K562 (cell line): ENCODE measurements around the gene ZCCHC14. TPM values are rescaled to one million over a fixed set of nuclear protein-coding genes. Genes with fewer than 3 reads are reported as not detected.

Experiments used
- BRD9 ChIP-seq: fragments of 450-650 bp; IDR thresholded peaks from 2 replicates; pipeline ENCODE4 v1.6.1; 2018; ENCODE audit warnings: low read depth; ENCODE audit not compliant: partially characterized antibody
- DLX4 ChIP-seq: fragments of 250-450 bp; sonication (Bioruptor Pico); IDR thresholded peaks from 2 replicates; pipeline ENCODE4 v1.6.1; 2021; ENCODE audit warnings: mild to moderate bottlenecking
- L3MBTL2 ChIP-seq: fragments of 450-650 bp; IDR thresholded peaks from 2 replicates; pipeline ENCODE4 v1.6.1; 2016; ENCODE audit warnings: mild to moderate bottlenecking, moderate library complexity
- NCOA6 ChIP-seq: fragments of 450-650 bp; IDR thresholded peaks from 2 replicates; pipeline ENCODE4 v1.6.1; 2017; ENCODE audit warnings: mild to moderate bottlenecking
- NFIX ChIP-seq: fragments of 250-450 bp; sonication (Bioruptor Pico); IDR thresholded peaks from 2 replicates; pipeline ENCODE4 v1.4.0; 2020; ENCODE audit warnings: low read depth, mild to moderate bottlenecking, moderate library complexity
- NR4A1 ChIP-seq, 2 experiments: fragments of 250-450 bp in 1 of 2; fragments of 450-650 bp in 1 of 2; sonication (Bioruptor Pico) in 1 of 2; IDR thresholded peaks; 2 replicates each; pipeline versions ENCODE4 v1.4.0 to v1.6.1; 2016 to 2020; ENCODE audit warnings: mild to moderate bottlenecking in 2 of 2, missing compliant biosample characterization in 1 of 2, missing genetic modification characterization in 1 of 2, moderate library complexity in 1 of 2
- PCBP1 ChIP-seq: fragments of 200-400 bp; formaldehyde crosslinking; IDR thresholded peaks from 2 replicates; pipeline ENCODE4 v1.6.1; 2018; ENCODE audit warnings: mild to moderate bottlenecking, low read depth, low read length; ENCODE audit not compliant: poor library complexity, severe bottlenecking
- PHB2 ChIP-seq: fragments of 450-650 bp; IDR thresholded peaks from 2 replicates; pipeline ENCODE4 v1.6.1; 2017; ENCODE audit warnings: low read depth
- PPARD ChIP-seq: fragments of 250-450 bp; sonication (Bioruptor Pico); IDR thresholded peaks from 2 replicates; pipeline ENCODE4 v1.8.0; 2022; ENCODE audit warnings: inconsistent platforms, mild to moderate bottlenecking, moderate library complexity
- PTRF ChIP-seq: fragments of 450-650 bp; IDR thresholded peaks from 2 replicates; pipeline ENCODE4 v1.6.1; 2016; ENCODE audit warnings: mild to moderate bottlenecking, missing genetic modification characterization, missing compliant biosample characterization
- SAP30 ChIP-seq: fragments of 200-600 bp; sonication (generic); IDR thresholded peaks from 2 replicates; pipeline ENCODE4 v1.6.1; 2012; ENCODE audit warnings: borderline replicate concordance, low read depth, mild to moderate bottlenecking, moderate library complexity, low read length, control low read depth, inconsistent platforms; ENCODE audit not compliant: insufficient read depth, poor library complexity, severe bottlenecking
- SIX5 ChIP-seq, 2 experiments: IDR thresholded peaks; 2 replicates each; pipeline ENCODE4 v1.6.1; 2011; ENCODE audit warnings: low read length in 2 of 2, borderline replicate concordance in 1 of 2, low read depth in 1 of 2, mild to moderate bottlenecking in 1 of 2, moderate library complexity in 1 of 2; ENCODE audit not compliant: insufficient read depth in 1 of 2
- TSC22D4 ChIP-seq: fragments of 450-650 bp; IDR thresholded peaks from 2 replicates; pipeline ENCODE4 v1.6.1; 2016; ENCODE audit warnings: missing genetic modification characterization, missing biosample characterization, control low read depth
- ZNF184 ChIP-seq: sonication (generic); formaldehyde crosslinking; IDR thresholded peaks from 2 replicates; pipeline ENCODE4 v1.5.0; 2020; ENCODE audit warnings: missing genetic modification reagents
- ZNF23 ChIP-seq: fragments of 250-450 bp; sonication (Bioruptor Pico); IDR thresholded peaks from 2 replicates; pipeline ENCODE4 v1.4.0; 2020; ENCODE audit warnings: mild to moderate bottlenecking
- ZNF263 ChIP-seq: sonication (generic); formaldehyde crosslinking; IDR thresholded peaks from 2 replicates; pipeline ENCODE4 v1.8.0; 2022; ENCODE audit warnings: mild to moderate bottlenecking, missing genetic modification reagents, borderline replicate concordance
- ZNF408 ChIP-seq: fragments of 250-450 bp; sonication (Bioruptor Pico); IDR thresholded peaks from 2 replicates; pipeline ENCODE4 v1.4.0; 2020; ENCODE audit warnings: low read depth, mild to moderate bottlenecking, moderate library complexity
- ZNF444 ChIP-seq: fragments of 250-450 bp; sonication (Bioruptor Pico); IDR thresholded peaks from 2 replicates; pipeline ENCODE4 v1.4.0; 2020; ENCODE audit warnings: mild to moderate bottlenecking, moderate library complexity
- polyA plus RNA-seq, 8 experiments: library from polyadenylated mRNA; depleted of rRNA in 4 of 8; stranded (reverse) in 5 of 8; unstranded in 3 of 8; fragments of >200 nt; fragmentation: Nextera tagmentation in 2 of 8; fragmentation: Illumina TruSeq in 1 of 8; extraction: Ambion mirVana in 2 of 8; extraction: Trizol in 1 of 8; gene quantifications; 2 replicates each; pipeline versions ENCODE4 v1.2.1 to v1.2.3, GENCODE V29; 2011 to 2014; ENCODE audit warnings: inconsistent platforms in 1 of 8, missing spikeins in 1 of 8
- total RNA-seq, 7 experiments: library from RNA; depleted of rRNA in 6 of 7; stranded (reverse); fragments of >200 nt in 6 of 7; fragmentation: Illumina TruSeq in 2 of 7; extraction: Trizol in 2 of 7; gene quantifications; 2 replicates each; pipeline versions ENCODE4 v1.2.1 to v1.2.3, GENCODE V29; 2011 to 2021; ENCODE audit warnings: low replicate concordance in 1 of 7
- TF ChIP-seq, protein P1 (sequence below): fragments of 450-650 bp; IDR thresholded peaks from 2 replicates; pipeline ENCODE4 v1.6.1; 2016; ENCODE audit warnings: low read depth, mild to moderate bottlenecking, moderate library complexity
- TF ChIP-seq, protein P2 (sequence below): fragments of 250-450 bp; sonication (Bioruptor Pico); IDR thresholded peaks from 2 replicates; pipeline ENCODE4 v1.9.0; 2021; ENCODE audit warnings: mild to moderate bottlenecking, inconsistent platforms
- TF ChIP-seq, protein P3 (sequence below): fragments of 250-450 bp; sonication (Bioruptor Pico); IDR thresholded peaks from 2 replicates; pipeline ENCODE4 v1.4.0; 2020; ENCODE audit warnings: mild to moderate bottlenecking, moderate library complexity

ZCCHC14 gene
- total and polyA plus RNA-seq, 9 of the 15 experiments (the other 6 are each of a cell fraction or from before 2014, with no cell fraction given): 1.5 to 12.4 (median 2.9) TPM

- no peak for TF ChIP-seq NFIX
- no peak for TF ChIP-seq NCOA6
- TF ChIP-seq ZNF444 (CRISPR knock-in tag): no peak
- TF ChIP-seq, protein P1, sequence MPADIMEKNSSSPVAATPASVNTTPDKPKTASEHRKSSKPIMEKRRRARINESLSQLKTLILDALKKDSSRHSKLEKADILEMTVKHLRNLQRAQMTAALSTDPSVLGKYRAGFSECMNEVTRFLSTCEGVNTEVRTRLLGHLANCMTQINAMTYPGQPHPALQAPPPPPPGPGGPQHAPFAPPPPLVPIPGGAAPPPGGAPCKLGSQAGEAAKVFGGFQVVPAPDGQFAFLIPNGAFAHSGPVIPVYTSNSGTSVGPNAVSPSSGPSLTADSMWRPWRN: no peak
- no peak for TF ChIP-seq NR4A1 (CRISPR knock-in tag; IDR thresholded peaks at IDR 0.05)
- TF ChIP-seq NR4A1 (tag; IDR thresholded peaks at IDR 0.05): no peak
- TF ChIP-seq PPARD (CRISPR knock-in tag): no peak
- TF ChIP-seq ZNF184 (CRISPR knock-in tag): no peak
- TF ChIP-seq BRD9: peak; percentile 48
- no peak for TF ChIP-seq ZNF263
- TF ChIP-seq SAP30: no peak
- no peak for TF ChIP-seq ZNF23 (CRISPR knock-in tag)
- TF ChIP-seq DLX4 (CRISPR knock-in tag): no peak
- peak; percentile 20; the same call in 1 of the 2 replicates for TF ChIP-seq L3MBTL2
- no peak for TF ChIP-seq ZNF408 (CRISPR knock-in tag)
- TF ChIP-seq PTRF: peak; percentile 28; the same call in 1 of the 2 replicates
- TF ChIP-seq, protein P2, sequence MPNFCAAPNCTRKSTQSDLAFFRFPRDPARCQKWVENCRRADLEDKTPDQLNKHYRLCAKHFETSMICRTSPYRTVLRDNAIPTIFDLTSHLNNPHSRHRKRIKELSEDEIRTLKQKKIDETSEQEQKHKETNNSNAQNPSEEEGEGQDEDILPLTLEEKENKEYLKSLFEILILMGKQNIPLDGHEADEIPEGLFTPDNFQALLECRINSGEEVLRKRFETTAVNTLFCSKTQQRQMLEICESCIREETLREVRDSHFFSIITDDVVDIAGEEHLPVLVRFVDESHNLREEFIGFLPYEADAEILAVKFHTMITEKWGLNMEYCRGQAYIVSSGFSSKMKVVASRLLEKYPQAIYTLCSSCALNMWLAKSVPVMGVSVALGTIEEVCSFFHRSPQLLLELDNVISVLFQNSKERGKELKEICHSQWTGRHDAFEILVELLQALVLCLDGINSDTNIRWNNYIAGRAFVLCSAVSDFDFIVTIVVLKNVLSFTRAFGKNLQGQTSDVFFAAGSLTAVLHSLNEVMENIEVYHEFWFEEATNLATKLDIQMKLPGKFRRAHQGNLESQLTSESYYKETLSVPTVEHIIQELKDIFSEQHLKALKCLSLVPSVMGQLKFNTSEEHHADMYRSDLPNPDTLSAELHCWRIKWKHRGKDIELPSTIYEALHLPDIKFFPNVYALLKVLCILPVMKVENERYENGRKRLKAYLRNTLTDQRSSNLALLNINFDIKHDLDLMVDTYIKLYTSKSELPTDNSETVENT (CRISPR knock-in tag): no peak
- TF ChIP-seq PHB2: no peak
- TF ChIP-seq PCBP1: no peak
- no peak for TF ChIP-seq TSC22D4
- TF ChIP-seq, protein P3, sequence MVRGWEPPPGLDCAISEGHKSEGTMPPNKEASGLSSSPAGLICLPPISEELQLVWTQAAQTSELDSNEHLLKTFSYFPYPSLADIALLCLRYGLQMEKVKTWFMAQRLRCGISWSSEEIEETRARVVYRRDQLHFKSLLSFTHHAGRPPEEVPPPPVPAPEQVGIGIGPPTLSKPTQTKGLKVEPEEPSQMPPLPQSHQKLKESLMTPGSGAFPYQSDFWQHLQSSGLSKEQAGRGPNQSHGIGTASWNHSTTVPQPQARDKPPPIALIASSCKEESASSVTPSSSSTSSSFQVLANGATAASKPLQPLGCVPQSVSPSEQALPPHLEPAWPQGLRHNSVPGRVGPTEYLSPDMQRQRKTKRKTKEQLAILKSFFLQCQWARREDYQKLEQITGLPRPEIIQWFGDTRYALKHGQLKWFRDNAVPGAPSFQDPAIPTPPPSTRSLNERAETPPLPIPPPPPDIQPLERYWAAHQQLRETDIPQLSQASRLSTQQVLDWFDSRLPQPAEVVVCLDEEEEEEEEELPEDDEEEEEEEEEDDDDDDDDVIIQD (CRISPR knock-in tag): no peak
- no peak for TF ChIP-seq SIX5 (IDR thresholded peaks at IDR 0.05; ENCODE audit: borderline replicate concordance in 1 of 2, insufficient read depth in 1 of 2, low read depth in 1 of 2, low read length in 2 of 2)
Observed at GRCh38 chr16:87389245-87389644, 103.6 kb downstream of the ZCCHC14 start (continued).
